Measurements from ENCODE around the gene ATXN10.
"Not testable (repeated sequence)": the region's sequence is repeated elsewhere in the genome, so short reads cannot be mapped to it uniquely, and the experiment has no call there.

Gene ATXN10

DNA sequence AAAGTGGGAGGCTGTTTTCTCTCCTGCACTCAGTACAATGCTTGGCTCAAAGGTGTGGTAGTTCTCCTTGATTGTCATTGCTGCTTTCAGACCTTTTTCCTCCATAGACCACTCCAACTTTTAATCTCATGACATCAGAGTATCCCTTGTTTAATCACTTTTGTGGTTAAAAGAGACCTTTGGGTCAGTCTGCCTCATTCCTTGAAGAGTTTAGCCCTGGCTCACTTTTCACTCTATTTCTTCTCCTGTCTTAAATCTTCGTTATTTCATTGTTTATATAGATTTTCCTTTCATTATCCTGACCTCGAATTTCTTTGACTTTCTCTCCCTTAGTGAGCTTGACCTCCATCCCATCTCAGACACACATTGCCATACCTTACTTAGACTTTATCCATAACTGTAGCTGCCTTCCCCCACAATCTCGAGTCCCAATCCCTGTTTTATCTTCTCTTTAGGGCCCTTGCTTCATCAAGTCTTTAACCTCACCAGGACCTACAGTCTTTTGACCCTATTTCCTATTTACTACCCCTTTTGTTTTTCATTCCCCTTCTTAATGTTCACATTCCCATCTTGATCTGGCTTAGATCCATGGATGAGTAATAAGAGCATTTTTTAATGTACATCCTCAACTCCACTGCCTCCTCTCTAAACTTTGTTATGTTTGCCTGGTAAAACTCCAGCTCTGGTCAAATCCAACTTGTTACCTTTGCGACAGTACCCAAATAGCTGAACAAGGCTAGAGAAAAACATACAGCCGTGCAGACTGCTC, 9.5 kb downstream of the ATXN10 start:
- no peak for DNase-seq

DNA sequence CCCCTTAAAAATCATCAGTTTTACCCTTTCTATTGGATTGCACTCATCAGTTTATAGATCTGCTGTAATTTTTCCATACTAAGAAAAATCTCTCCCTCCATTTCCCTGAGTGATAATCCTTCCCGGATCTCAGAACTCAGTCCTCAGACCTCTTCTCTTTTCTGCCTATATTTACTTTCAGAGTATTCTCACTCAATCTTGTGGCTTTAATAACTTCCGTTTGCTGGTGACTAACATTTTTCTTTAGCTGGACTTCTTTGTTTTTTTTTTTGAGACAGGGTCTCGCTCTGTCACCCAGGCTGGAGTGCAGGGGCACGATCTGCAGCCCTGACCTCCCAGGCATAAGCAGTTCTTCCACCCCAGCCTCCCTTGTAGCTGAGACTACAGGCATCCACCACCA, 10.4 kb downstream of the ATXN10 start:
- no peak for DNase-seq

DNA sequence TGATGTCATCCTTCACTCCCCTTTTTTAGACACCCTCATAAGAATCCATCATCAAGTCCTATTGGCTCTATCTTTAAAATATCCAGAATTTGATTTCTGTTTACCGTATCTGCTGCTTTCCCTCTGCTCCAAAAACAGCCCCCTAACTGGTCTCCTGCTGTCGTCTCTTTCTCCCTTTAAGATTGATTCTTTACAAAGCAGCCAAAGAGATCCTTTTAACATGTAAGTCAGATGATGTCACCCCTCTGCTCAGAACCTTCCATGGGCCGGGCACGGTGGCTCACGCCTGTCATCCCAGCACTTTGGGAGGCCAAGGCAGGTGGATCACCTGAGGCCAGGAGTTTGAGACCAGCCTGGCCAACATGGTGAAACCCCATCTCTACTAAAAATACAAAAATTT, 11.1 kb downstream of the ATXN10 start:
- DNase-seq, result not testable (repeated sequence)

DNA sequence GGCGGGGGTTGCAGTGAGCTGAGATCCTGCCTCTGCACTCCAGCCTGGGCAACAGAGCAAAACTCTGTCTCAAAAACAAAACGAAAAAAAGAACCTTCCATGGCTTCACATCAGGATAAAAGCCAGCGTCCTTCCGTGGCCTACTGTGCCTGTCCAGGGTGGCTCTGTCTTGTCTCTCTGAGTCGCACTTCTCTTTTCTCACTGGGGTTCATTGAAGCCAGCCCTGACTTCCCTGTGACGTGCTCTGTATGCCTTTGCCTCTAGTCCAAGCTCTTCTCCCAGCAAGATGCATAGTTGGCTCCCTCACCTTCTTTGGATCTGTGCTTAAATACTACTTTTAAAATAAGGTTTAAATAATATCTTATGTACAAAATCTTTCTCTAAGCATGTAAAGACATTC, 11.6 kb downstream of the ATXN10 start:
- no peak for DNase-seq

DNA sequence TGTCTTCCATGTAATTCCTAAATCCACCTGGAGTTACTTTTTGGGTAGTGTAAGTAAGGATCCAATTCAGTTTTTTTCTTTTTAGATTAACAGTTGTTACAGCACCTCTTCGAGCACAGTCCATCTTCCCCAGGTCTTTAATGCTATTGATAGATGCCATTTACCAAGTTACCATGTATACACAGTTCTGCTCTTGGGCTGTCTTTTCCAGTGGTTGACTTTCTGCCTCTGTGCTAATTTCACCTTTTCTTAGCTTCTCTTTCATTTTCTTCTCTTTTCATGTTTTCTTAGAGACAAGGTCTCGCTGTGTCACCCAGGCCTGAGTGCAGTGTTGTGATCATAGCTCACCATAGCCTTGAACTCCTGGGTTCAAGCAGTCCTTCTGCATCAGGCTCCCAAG, 12.0 kb downstream of the ATXN10 start:
- no peak for DNase-seq

DNA sequence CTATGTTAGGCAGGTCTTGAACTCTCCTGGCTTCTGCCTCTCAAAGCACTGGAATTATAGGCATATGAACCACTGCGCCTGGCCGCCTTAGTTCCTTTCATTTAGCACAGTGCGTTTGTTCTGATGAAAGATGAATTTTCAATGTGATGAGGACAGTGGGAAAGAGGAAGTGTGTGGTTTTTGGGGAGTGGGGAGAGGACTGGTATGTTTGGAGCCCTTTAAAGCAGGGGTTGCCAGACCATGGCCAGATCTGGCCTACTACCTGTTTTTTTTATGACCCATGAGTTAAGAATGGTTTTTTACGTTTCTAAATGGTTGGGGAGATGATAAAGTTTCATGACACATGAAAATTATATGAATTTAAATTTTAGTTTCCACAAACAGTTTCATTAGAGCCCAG, 12.5 kb downstream of the ATXN10 start:
- DNase-seq, result no peak

GRCh38 chr22:45684752-45685574, 13.3 kb downstream of the ATXN10 start:
- DNase-seq, result no peak

DNA sequence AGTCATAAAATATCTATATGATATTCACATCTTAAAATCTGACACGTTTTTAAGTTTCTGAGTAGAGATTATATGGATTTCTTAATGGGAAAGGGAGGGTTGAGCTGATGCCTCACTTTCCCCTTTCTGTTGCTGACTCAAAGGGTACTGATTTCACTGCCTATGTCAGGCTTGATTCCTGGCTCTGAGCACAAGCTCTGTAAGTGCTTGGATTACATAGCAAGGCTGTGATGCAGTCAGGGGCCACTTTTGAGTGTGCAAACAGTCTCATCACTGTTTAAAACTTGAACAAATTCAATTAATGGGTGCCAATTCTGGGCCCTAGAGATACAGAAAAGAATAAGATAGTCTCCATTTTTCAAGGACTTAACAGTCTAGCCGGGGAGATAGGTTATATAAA, 14.4 kb downstream of the ATXN10 start:
- DNase-seq, result no peak

- DNase-seq, result no peak
Measured at GRCh38 chr22:45686836-45687235, 15.2 kb downstream of the ATXN10 start.

- no peak for DNase-seq
Measured at GRCh38 chr22:45688600-45689080, 17.0 kb downstream of the ATXN10 start.

GRCh38 chr22:45689211-45689610, 17.6 kb downstream of the ATXN10 start:
- no peak for DNase-seq

DNA sequence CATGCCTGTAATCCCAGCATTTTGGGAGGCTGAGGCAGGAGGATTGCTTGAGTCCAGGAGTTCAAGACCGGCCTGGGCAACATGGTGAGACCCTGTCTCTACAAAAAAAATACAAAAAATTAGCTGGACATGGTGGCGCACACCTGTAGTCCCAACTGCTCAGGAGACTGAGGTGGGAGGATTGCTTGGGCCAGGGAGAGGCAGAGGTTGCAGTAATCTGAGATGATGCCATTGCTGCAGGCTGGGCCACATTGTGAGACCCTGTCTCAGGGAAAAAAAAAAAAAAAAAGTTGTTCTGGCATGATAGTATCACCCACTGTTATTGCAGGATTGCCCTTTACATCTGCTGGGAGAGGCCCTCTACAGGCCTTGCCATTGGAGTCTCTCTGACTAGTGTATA, 18.4 kb downstream of the ATXN10 start:
- DNase-seq, result no peak

GRCh38 chr22:45692549-45692948, 20.9 kb downstream of the ATXN10 start:
- DNase-seq, result no peak

DNA sequence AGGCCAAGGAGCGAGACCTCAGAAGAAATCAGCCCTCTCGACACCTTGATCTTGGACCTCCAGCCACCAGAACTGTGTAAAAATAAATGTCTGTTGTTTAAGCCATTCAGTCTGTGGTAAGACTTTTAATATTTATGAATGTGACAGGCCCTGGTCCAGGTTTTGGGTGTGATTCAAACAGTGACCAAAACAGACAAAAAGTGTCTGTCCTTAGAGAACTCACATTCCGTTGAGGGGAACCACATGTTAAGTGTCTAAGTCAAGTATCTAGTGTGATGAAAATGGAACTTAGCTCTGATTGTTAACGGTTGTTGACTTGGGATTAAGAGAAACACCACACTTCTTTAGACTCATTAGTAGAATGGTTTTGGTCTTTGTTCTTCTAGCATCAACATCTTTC, 22.2 kb downstream of the ATXN10 start:
- no peak for DNase-seq

DNA sequence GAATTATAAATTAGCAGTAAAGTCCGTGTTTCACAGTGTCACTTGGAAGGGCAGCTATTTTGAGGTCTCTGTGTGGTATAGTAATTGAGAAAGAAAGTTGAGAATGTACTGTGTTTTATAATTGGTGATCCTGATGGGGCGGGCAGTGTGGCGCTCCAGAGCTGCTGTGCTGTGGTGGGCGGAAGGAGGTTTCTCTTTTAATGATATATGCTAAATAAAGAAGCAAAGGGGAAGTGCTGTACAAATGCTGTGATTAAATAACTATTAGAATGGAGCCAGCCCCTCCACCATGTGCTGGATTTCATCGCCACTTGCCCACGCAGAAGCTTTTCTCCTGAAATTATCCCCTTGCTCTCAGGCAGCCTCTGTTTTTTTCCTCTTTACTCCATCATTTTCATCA, 24.6 kb downstream of the ATXN10 start:
- no peak for DNase-seq

- no peak for DNase-seq
Measured at GRCh38 chr22:45698094-45698493, 26.5 kb downstream of the ATXN10 start.

- no peak for DNase-seq
Measured at GRCh38 chr22:45702981-45703380, 31.3 kb downstream of the ATXN10 start.

DNA sequence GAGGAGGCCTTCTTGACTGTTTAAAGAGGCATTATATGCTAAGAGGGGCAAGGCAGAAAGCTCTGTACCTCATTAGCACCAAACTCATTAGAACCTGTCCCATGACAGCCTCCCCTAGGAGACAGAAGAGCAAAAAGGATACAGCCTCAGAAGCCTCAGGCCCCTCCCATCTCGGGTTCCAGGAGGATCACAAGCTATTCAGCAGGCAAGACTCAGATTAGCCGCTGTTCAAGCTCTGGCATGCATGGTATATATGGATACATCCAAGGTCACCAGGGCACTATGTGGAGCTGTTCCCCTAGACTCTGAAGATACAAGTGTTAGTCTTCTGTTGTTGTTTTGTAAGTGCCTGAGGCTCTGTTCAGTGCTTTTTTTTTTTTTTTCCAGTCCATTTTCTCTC, 32.1 kb downstream of the ATXN10 start:
- DNase-seq, result no peak

GRCh38 chr22:45704648-45705047, 33.0 kb downstream of the ATXN10 start:
- no peak for DNase-seq

GRCh38 chr22:45707605-45708004, 36.0 kb downstream of the ATXN10 start:
- DNase-seq, result no peak

DNA sequence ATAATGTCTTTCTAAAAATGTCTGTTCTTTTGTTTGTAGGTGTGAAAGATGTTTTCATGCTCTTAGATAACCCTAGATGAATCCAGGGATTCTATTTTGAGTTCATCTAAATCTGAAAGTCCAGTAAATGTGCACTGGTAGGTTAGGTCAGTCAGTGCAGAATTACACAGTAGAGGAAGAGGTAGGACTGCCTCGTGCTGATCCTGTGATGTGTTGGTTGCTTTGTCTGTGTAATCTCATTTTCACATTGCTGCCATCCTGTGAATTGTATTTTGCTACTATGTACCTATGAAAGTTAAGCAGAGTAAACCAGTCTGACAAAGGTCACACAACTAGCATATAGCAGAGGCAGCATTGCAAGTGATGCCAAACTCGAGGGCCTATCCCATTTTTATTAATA, 36.5 kb downstream of the ATXN10 start:
- DNase-seq, result no peak

DNA sequence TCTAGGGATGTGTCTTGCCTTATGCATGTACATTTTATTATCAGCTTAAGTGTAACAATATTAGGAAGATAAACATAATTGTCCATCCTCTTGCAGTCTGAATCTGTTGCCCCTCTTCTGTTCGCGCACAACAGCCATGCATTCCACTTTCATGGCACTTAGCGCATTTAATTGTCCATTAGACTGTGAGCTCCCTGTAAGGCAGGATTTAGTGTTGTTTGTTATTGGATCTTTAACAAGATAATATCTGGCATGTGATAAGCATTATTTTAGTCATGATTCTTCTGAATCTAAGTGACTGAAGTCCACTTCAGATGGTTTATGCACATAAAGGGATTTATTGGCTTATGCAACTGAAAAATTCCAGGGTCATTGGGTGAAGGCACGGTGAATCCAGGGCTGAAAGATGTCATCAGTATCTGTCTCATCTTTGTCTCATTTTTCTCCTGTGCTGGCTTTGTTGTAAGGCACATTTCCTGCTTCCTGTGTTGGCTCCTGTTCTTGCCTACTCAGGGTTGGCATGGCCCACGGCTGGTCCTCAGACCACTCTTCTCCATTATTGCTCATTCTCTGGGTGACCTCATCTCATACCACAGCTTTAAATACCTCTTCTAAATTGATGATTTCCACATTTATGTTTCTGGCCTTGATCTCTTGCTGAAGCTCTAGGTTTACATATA, 37.6 kb downstream of the ATXN10 start:
- DNase-seq, result peak; percentile 19

- no peak for DNase-seq
Measured at GRCh38 chr22:45709866-45710265, 38.2 kb downstream of the ATXN10 start.

GRCh38 chr22:45710469-45710868, 38.8 kb downstream of the ATXN10 start:
- no peak for DNase-seq
